ENCODE results near the gene CAPZA1. TPM values are rescaled to one million over a fixed set of nuclear protein-coding genes. Genes with fewer than 3 reads are reported as not detected.

The CAPZA1 gene
- total and polyA plus RNA-seq, 4 donors = 28.6 to 74.8 (median 48.9) TPM

- H3K4me1 ChIP-seq (ENCODE audit: control insufficient read depth in 4 of 4, insufficient read depth in 4 of 4, low read length in 3 of 4) = peaks cover 9 to 14% (median 12%) of the 10 kb centered on the region in 4 donors
- H3K9ac ChIP-seq (ENCODE audit: low read depth in 1 of 2, low read length in 2 of 2) = no peak overlapping the region
- H3K36me3 ChIP-seq (ENCODE audit: control insufficient read depth in 4 of 4, insufficient read depth in 3 of 4, low read depth in 1 of 4, low read length in 3 of 4) = no peaks in the 10 kb centered on the region
- DNase-seq (ENCODE audit: low spot score) = no peak
- WGBS = 91% methylated on average over 2 of the region's 2 CpGs
- no peaks in the 10 kb centered on the region for H3K9me3 ChIP-seq (ENCODE audit: control insufficient read depth in 4 of 4, low read length in 3 of 4)
- TF ChIP-seq, protein P1, sequence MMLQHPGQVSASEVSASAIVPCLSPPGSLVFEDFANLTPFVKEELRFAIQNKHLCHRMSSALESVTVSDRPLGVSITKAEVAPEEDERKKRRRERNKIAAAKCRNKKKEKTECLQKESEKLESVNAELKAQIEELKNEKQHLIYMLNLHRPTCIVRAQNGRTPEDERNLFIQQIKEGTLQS (IDR thresholded peaks at IDR 0.05) = no peak
- no peak for TF ChIP-seq RXRA (IDR thresholded peaks at IDR 0.05)
- no peak for TF ChIP-seq GABPA (IDR thresholded peaks at IDR 0.05 in 1 of 2, conservative IDR thresholded peaks at IDR 0.05 in 1 of 2)
- TF ChIP-seq SP1 (IDR thresholded peaks at IDR 0.05) = no peak
- no peak for TF ChIP-seq RAD21 (IDR thresholded peaks at IDR 0.05)
- no peak for TF ChIP-seq HNF4A (conservative IDR thresholded peaks at IDR 0.05)
- TF ChIP-seq, protein P2, sequence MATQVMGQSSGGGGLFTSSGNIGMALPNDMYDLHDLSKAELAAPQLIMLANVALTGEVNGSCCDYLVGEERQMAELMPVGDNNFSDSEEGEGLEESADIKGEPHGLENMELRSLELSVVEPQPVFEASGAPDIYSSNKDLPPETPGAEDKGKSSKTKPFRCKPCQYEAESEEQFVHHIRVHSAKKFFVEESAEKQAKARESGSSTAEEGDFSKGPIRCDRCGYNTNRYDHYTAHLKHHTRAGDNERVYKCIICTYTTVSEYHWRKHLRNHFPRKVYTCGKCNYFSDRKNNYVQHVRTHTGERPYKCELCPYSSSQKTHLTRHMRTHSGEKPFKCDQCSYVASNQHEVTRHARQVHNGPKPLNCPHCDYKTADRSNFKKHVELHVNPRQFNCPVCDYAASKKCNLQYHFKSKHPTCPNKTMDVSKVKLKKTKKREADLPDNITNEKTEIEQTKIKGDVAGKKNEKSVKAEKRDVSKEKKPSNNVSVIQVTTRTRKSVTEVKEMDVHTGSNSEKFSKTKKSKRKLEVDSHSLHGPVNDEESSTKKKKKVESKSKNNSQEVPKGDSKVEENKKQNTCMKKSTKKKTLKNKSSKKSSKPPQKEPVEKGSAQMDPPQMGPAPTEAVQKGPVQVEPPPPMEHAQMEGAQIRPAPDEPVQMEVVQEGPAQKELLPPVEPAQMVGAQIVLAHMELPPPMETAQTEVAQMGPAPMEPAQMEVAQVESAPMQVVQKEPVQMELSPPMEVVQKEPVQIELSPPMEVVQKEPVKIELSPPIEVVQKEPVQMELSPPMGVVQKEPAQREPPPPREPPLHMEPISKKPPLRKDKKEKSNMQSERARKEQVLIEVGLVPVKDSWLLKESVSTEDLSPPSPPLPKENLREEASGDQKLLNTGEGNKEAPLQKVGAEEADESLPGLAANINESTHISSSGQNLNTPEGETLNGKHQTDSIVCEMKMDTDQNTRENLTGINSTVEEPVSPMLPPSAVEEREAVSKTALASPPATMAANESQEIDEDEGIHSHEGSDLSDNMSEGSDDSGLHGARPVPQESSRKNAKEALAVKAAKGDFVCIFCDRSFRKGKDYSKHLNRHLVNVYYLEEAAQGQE (IDR thresholded peaks at IDR 0.05) = no peak
- no peak for TF ChIP-seq YY1 (IDR thresholded peaks at IDR 0.05)
- TF ChIP-seq CTCF (IDR thresholded peaks at IDR 0.05; ENCODE audit: low read depth, low read length, missing input control) = no peak
- TF ChIP-seq JUND (IDR thresholded peaks at IDR 0.05) = no peak
- TF ChIP-seq, protein P3, sequence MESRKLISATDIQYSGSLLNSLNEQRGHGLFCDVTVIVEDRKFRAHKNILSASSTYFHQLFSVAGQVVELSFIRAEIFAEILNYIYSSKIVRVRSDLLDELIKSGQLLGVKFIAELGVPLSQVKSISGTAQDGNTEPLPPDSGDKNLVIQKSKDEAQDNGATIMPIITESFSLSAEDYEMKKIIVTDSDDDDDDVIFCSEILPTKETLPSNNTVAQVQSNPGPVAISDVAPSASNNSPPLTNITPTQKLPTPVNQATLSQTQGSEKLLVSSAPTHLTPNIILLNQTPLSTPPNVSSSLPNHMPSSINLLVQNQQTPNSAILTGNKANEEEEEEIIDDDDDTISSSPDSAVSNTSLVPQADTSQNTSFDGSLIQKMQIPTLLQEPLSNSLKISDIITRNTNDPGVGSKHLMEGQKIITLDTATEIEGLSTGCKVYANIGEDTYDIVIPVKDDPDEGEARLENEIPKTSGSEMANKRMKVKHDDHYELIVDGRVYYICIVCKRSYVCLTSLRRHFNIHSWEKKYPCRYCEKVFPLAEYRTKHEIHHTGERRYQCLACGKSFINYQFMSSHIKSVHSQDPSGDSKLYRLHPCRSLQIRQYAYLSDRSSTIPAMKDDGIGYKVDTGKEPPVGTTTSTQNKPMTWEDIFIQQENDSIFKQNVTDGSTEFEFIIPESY (IDR thresholded peaks at IDR 0.05) = no peak
- TF ChIP-seq NR2F2 (IDR thresholded peaks at IDR 0.05) = no peak
- no peak for TF ChIP-seq FOXA2 (IDR thresholded peaks at IDR 0.05)
- H3K27ac ChIP-seq (ENCODE audit: low read depth in 1 of 2, low read length in 2 of 2) = no peak overlapping the region
- no peak overlapping the region for H3K4me3 ChIP-seq (ENCODE audit: low read depth in 1 of 3, low read length in 3 of 3)
- no peaks in the 10 kb centered on the region for H3K27me3 ChIP-seq (ENCODE audit: control insufficient read depth in 4 of 4, insufficient read depth in 4 of 4, low read length in 3 of 4)
These were observed 14.0 kb downstream of the CAPZA1 start for GRCh38 chr1:112633628-112634027.

DNA sequence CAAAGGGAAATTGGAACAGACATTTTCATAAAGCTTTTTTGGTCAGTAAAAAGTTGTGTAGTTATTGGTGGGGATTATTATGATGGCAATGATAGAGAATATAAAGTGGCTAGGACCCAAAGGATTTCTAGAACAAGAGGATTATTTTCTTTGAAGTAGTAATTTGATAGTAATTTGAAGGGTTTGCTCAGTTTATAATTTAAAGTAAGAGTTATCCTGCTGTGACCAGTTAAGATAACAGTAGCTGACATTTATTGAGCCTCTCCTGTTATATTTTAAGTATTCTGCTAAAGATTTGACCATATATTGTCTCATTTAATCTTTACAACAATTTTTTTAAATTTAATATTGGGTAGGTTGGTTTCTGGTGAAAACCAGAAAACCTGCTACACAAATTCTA, 14.7 kb downstream of the CAPZA1 start:
- no peak overlapping the region for H3K9ac ChIP-seq (ENCODE audit: low read depth in 1 of 2, low read length in 2 of 2)
- no peak overlapping the region for H3K4me3 ChIP-seq (ENCODE audit: low read depth in 1 of 3, low read length in 3 of 3)
- H3K4me1 ChIP-seq (ENCODE audit: control insufficient read depth in 4 of 4, insufficient read depth in 4 of 4, low read length in 3 of 4) = peaks cover 9 to 14% (median 12%) of the 10 kb centered on the region in 4 donors
- no peaks in the 10 kb centered on the region for H3K27me3 ChIP-seq (ENCODE audit: control insufficient read depth in 4 of 4, insufficient read depth in 4 of 4, low read length in 3 of 4)
- no peak for DNase-seq (ENCODE audit: low spot score)
- no peaks in the 10 kb centered on the region for H3K36me3 ChIP-seq (ENCODE audit: control insufficient read depth in 4 of 4, insufficient read depth in 3 of 4, low read depth in 1 of 4, low read length in 3 of 4)
- H3K27ac ChIP-seq (ENCODE audit: low read depth in 1 of 2, low read length in 2 of 2) = no peak overlapping the region
- H3K9me3 ChIP-seq (ENCODE audit: control insufficient read depth in 4 of 4, low read length in 3 of 4) = no peaks in the 10 kb centered on the region
- no peak for TF ChIP-seq MAX (IDR thresholded peaks at IDR 0.05)
- TF ChIP-seq JUND (IDR thresholded peaks at IDR 0.05) = no peak
- TF ChIP-seq CTCF (IDR thresholded peaks at IDR 0.05; ENCODE audit: low read depth, low read length, missing input control) = no peak
- TF ChIP-seq YY1 (IDR thresholded peaks at IDR 0.05) = no peak
- TF ChIP-seq SP1 (IDR thresholded peaks at IDR 0.05) = no peak
- TF ChIP-seq HNF4A (conservative IDR thresholded peaks at IDR 0.05) = no peak
- no peak for TF ChIP-seq GABPA (IDR thresholded peaks at IDR 0.05 in 1 of 2, conservative IDR thresholded peaks at IDR 0.05 in 1 of 2)
- no peak for TF ChIP-seq RAD21 (IDR thresholded peaks at IDR 0.05)
- TF ChIP-seq, protein P3 (IDR thresholded peaks at IDR 0.05) = no peak
- TF ChIP-seq RXRA (IDR thresholded peaks at IDR 0.05) = no peak
- TF ChIP-seq, protein P1 (IDR thresholded peaks at IDR 0.05) = no peak
- no peak for TF ChIP-seq EGR1 (IDR thresholded peaks at IDR 0.05; ENCODE audit: low read depth in 2 of 2)
- no peak for TF ChIP-seq FOXA1 (IDR thresholded peaks at IDR 0.05)
- TF ChIP-seq FOXA2 (IDR thresholded peaks at IDR 0.05) = no peak
- no peak for TF ChIP-seq HNF4G (IDR thresholded peaks at IDR 0.05)
- no peak for TF ChIP-seq TAF1 (conservative IDR thresholded peaks at IDR 0.05)
